Amniotic stem cell (primary cell): ENCODE results near the gene AGAP5.
"Not testable (repeated sequence)": the region's sequence is repeated elsewhere in the genome, so short reads cannot be mapped to it uniquely, and the experiment has no call there.

Experiments
- DNase-seq: peaks from one replicate; lab custom pipeline; 2025; lab: John Stamatoyannopoulos, UW

AGAP5 gene

DNA sequence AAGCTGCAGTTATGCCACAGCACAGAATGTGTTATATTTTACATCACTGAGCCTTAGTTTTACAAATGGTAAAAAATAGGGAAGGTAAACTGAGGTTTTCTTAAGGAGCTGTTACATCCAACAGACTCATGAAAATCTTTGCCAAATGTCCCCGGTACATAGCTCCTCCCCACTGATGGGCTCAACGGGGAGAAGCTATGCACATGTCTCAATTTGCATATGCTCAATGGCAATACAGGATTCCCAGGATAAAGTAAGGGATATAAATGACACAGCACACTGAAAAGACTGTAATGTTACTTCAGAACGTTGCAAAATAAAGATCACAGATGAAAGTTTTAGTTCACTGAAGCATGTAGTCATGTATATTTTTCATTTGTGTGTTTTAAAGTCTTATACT is 16.6 kb upstream of the AGAP5 start:
- DNase-seq, result not testable (repeated sequence)

DNA sequence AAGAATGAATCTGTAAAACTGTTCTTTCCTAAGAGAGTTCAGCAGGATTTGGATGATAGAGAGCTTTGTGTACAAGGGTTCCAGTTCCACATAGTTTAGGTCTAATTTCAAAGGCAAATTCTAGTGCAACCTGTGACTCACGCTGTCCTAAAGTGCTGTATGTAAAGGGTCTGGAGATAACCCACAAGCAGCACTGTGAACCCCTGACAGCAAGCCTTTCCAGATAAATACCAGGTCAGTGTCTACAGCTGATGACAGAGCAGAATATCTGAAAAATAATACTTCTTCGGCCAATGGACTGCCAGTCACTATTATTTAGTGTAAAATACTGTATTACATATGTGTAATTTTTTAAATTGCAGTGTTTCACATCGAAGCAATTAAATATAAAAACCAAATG is 16.0 kb upstream of the AGAP5 start:
- DNase-seq, result not testable (repeated sequence)

GRCh38 chr10:73711683-73712082 is 13.8 kb upstream of the AGAP5 start:
- not testable (repeated sequence) for DNase-seq

DNA sequence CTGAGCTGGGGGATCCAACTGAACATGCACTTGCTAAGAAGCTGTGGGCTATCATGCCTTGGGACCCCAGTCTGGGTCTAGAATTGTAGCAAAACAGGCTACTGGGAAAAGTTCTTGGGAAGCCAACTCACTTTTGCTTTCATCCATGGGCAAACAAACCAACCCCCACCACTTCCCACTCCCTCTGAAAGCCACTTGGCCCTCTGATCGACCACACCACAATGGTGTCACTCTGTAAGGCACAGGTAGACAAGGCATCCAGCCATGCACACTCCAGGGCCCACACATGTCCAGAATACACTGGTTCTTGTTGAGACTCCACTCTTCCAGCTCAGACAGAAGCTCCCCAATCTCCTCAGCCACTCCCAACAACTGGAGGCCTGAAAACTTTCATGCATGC is 10.2 kb upstream of the AGAP5 start:
- DNase-seq, result not testable (repeated sequence)

- not testable (repeated sequence) for DNase-seq
Observed at GRCh38 chr10:73707628-73708027, 9.7 kb upstream of the AGAP5 start.

- not testable (repeated sequence) for DNase-seq
Observed at GRCh38 chr10:73706488-73706887, 8.6 kb upstream of the AGAP5 start.

- not testable (repeated sequence) for DNase-seq
Observed at GRCh38 chr10:73705506-73706072, 7.7 kb upstream of the AGAP5 start.

DNA sequence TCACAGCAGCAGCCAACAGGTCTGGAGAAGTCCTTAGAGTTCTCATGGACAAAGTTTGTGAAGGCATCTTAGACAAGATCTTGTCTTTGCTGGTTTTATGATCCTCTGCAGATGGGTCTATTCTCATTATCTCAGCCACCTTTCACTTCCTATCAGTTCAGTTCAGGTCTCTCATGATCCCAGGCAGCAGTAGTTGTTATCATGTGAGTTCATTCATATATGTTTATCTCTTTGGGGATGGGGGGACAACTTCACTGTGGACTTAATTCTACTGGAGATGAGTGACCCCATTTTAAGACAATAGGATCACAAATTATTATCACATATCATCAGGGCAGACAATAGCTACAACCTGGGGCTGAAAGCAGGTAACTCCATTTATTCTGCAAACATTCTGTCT is 6.0 kb upstream of the AGAP5 start:
- DNase-seq, result not testable (repeated sequence)

- DNase-seq, result not testable (repeated sequence)
Observed at GRCh38 chr10:73698819-73699218, 910 bp upstream of the AGAP5 start.

DNA sequence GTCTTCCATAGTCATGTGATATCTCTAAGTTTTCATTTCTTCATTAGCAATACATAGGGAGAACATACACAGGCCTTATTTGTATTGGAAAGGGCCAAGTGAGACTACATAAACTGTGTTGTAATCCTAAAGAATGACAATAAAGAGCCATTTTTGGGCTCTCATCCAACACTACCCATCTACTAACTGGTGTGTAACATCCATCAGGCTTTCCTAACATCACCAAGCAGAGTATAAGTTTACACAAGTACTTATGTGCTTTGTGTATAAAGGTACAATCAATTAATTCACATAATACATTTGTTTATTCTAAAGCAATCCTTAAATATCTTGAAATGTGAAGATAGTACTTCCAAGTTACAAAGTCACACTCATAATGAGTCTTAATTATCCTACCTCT is 2.6 kb downstream of the AGAP5 start:
- not testable (repeated sequence) for DNase-seq

- DNase-seq, result not testable (repeated sequence)
Observed at GRCh38 chr10:73690755-73691154, 7.2 kb downstream of the AGAP5 start.

DNA sequence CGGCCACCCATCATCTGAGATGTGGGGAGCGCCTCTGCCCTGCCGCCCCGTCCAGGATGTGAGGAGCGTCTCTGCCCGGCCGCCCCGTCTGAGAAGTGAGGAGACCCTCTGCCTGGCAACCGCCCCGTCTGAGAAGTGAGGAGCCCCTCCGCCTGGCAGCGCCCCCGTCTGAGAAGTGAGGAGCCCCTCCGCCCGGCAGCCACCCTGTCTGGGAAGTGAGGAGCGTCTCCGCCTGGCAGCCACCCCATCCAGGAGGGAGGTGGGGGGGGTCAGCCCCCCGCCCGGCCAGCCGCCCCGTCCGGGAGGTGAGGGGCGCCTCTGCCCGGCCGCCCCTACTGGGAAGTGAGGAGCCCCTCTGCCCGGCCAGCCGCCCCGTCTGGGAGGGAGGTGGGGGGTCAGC is 8.3 kb downstream of the AGAP5 start:
- DNase-seq, result not testable (repeated sequence)

DNA sequence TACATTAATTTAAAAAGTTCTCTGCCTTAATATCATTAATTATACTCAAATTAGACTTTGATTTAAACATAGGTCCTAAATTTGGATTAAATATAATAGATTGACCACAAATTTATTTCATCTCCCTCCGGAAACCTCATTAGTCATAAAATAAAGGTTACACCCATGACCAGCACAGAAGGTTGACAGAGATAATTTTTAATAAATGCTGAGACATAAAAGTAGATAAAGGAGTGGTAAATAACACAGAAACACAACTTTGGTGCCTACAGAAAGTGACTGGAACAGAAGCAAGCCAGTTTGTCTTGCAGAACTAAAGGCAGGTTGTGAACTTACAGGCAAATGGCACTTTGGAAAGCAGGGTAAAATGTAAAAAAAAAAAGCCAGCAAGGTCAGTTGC is 10.3 kb downstream of the AGAP5 start:
- DNase-seq, result not testable (repeated sequence)

DNA sequence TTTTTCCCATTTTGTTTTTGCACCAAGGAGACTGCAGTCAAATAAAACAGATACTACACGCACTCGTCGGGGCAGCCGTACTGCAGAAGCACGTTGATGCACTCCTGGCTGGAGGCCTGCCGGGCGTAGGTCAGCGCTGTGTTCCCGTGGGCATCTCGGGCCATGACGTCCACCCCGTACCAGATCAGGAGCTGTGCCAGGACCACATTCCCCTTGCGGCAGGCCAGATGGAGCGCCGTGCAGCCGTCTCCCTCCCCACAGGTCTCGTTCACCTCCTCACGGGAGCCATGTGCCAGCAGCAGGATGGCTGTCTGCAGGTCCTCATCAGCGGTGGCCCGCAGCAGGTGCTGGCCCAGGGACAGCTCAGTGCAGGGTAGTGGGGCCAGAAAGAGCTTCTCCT is 23.4 kb downstream of the AGAP5 start:
- DNase-seq, result not testable (repeated sequence)

GRCh38 chr10:73668378-73668777 is 29.5 kb downstream of the AGAP5 start:
- DNase-seq, result not testable (repeated sequence)

DNA sequence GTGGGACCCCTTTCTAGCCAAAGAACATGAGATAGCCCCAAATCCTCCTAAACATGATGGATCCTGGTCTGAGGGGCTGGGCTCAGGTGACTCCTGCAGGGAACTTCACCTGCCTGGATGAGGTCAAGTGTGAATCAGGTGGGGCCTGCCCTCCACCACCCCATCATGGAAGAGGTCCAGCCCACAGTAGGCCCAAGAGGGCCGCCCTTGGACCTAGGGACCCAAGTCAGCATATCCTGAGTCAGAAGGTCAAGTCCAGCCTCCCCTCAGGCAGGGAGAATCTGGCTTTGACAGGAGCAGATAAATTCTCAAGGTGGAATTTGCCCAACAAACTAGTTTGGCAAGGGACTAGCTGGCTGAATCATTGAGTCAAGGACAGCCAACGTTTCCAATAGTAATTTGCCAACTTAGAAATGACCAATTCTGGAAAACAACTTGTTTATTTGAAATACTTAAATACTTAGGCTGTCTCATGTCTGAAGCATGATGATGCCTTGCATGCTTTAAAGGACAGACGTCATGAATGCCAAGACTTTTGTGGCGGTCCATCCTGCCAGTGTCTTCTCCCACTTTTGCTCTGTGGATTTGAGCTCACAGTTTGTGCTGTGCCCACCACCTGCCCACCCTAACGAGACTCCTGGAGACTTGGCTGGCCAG is 31.6 kb downstream of the AGAP5 start:
- DNase-seq, result not testable (repeated sequence)

- DNase-seq, result not testable (repeated sequence)
Observed at GRCh38 chr10:73665581-73665980, 32.3 kb downstream of the AGAP5 start.

DNA sequence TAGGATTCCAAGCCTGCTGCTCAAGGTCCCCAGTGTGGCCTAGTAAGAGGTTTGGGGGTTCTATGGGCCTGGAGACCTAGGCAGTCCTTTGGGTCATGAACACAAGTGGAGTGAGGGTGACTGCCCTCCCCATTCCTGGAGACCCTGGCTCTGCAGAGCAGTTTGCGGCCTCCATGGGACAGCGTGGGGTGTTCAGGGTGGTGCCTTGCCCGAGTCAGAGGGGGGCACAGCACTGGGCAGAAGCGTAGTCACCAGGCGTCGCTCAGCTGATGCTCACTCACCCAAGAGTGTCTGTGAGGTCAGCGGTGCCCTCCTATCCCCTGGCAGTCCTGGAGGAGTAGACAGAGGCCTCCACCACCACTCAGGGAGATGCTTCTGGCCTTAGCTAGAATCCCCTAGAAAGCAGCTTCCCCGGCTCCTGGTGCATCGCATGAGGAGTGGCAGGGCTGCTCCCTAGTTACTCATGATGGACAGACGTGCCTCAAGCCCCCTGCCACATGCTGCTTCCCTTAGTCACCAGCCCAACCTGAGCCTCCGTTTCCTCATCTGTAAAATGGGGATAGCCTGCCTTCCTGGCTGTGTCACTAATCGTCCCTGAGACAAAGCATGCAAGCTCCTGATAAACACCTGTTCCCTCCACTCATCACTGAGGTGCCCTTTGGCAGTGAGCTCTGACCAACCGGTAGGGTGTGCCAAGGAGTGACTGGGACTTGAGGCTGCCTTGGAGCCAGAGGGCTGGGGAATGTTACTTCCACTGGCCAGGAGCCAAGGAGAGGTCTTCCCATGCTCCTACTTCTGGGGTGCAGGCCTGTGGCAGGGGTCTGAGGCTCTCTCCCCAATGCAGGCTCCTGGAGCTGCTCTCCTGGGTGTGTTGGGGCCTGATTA is 33.5 kb downstream of the AGAP5 start:
- not testable (repeated sequence) for DNase-seq

GRCh38 chr10:73663621-73664020 is 34.3 kb downstream of the AGAP5 start:
- DNase-seq, result not testable (repeated sequence)

GRCh38 chr10:73662705-73663104 is 35.2 kb downstream of the AGAP5 start:
- DNase-seq, result not testable (repeated sequence)

- no peak for DNase-seq
Observed at GRCh38 chr10:73655990-73656298, 42.0 kb downstream of the AGAP5 start, which contains the start of gene SYNPO2L. SYNPO2L (minus strand) TSS chr10:73656029; CDS start chr10:73655922, 107 bp downstream.

GRCh38 chr10:73655257-73655989 is 42.5 kb downstream of the AGAP5 start:
- no peak for DNase-seq
